Suprapubic skin (tissue), 4 donors: ENCODE measurements around the gene STAT3. TPM values are rescaled to one million over a fixed set of nuclear protein-coding genes. Genes with fewer than 3 reads are reported as not detected.
"Not testable (repeated sequence)": the region's sequence is repeated elsewhere in the genome, so short reads cannot be mapped to it uniquely, and the experiment has no call there.

ENCODE experiments used
- DNase-seq, 2 donors: peaks; one replicate each; pipeline ENCODE4 v3.0.0-alpha.2; 2019; ENCODE audit warnings: low spot score in 2 of 2
- H3K27ac ChIP-seq: fragments of 200-600 bp; sonication (generic); one replicate; pipeline ENCODE4 v1.5.1; 2019
- H3K27me3 ChIP-seq: fragments of 200-600 bp; sonication (generic); one replicate; pipeline ENCODE4 v1.5.1; 2019
- H3K36me3 ChIP-seq: fragments of 200-600 bp; sonication (generic); one replicate; pipeline ENCODE4 v1.5.1; 2019
- H3K4me1 ChIP-seq: fragments of 200-600 bp; sonication (generic); one replicate; pipeline ENCODE4 v1.5.1; 2019
- H3K4me3 ChIP-seq: fragments of 200-600 bp; sonication (generic); one replicate; pipeline ENCODE4 v1.5.1; 2019; ENCODE audit warnings: mild to moderate bottlenecking
- H3K9me3 ChIP-seq: fragments of 200-600 bp; sonication (generic); one replicate; pipeline ENCODE4 v1.5.1; 2019
- EP300 ChIP-seq: sonication (generic); formaldehyde crosslinking; IDR thresholded peaks from one replicate; pipeline ENCODE4 v1.6.1; 2017; ENCODE audit warnings: antibody characterized with exemption
- POLR2A ChIP-seq, 2 donors: fragments of 450-650 bp; IDR thresholded peaks; one replicate each; pipeline ENCODE4 v1.6.1; 2017; ENCODE audit warnings: antibody characterized with exemption in 2 of 2, mild to moderate bottlenecking in 2 of 2, moderate library complexity in 2 of 2
- POLR2AphosphoS5 ChIP-seq, 3 donors: sonication (generic); formaldehyde crosslinking; IDR thresholded peaks; one replicate each; pipeline ENCODE4 v1.6.1; 2017; ENCODE audit warnings: antibody characterized with exemption in 3 of 3
- WGBS: methylation state at CpG from one replicate; pipeline ENCODE4 v1.1.5; 2018; 5-methylcytosine and 5-hydroxymethylcytosine counted together
- total RNA-seq, 4 donors: library from RNA; depleted of rRNA; stranded (reverse); fragments of >200 nt; gene quantifications; one replicate each; pipeline ENCODE4 v1.1.0, GENCODE V29; 2016
- TF ChIP-seq, protein P1 (sequence below), 2 donors: fragments of 200-600 bp in 1 of 2; fragments of 450-650 bp in 1 of 2; sonication (generic) in 1 of 2; IDR thresholded peaks; one replicate each; pipeline ENCODE4 v1.5.1; 2016 to 2019; ENCODE audit warnings: antibody characterized with exemption in 2 of 2, mild to moderate bottlenecking in 1 of 2, moderate library complexity in 1 of 2

The STAT3 gene
- total RNA-seq, 4 donors from 2014 or later, result 144 to 174 (median 152) TPM

DNA sequence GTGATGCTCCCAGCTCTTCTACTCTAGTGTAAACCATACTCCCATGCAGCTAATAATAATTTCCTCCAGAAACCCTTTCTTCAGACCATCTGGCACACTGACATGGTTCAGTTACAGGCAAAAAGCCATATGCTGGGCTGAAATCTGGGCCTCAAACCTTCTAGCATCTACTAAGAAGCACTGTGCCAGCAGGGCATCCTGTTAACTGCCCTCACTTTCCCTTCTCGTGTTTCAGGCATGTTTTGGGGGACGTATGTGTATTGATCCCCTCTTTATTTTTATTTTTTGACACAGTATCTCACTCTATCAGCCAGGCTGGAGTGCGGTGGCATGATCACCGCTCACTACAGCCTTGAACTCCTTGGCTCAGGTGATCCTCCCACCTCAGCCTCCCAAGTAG lies 66.7 kb downstream of the STAT3 start:
- H3K9me3 ChIP-seq, result no peaks in the 10 kb centered on the region
- H3K27ac ChIP-seq, result no peak overlapping the region
- DNase-seq, result no peak
- 86% methylated on average over 4 of the region's 4 CpGs for WGBS
- H3K4me1 ChIP-seq, result peaks cover 4% of the 10 kb centered on the region
- no peaks in the 10 kb centered on the region for H3K27me3 ChIP-seq
- no peak for TF ChIP-seq POLR2A (IDR thresholded peaks at IDR 0.05)
- TF ChIP-seq POLR2AphosphoS5 (IDR thresholded peaks at IDR 0.05), result no peak
- TF ChIP-seq, protein P1, sequence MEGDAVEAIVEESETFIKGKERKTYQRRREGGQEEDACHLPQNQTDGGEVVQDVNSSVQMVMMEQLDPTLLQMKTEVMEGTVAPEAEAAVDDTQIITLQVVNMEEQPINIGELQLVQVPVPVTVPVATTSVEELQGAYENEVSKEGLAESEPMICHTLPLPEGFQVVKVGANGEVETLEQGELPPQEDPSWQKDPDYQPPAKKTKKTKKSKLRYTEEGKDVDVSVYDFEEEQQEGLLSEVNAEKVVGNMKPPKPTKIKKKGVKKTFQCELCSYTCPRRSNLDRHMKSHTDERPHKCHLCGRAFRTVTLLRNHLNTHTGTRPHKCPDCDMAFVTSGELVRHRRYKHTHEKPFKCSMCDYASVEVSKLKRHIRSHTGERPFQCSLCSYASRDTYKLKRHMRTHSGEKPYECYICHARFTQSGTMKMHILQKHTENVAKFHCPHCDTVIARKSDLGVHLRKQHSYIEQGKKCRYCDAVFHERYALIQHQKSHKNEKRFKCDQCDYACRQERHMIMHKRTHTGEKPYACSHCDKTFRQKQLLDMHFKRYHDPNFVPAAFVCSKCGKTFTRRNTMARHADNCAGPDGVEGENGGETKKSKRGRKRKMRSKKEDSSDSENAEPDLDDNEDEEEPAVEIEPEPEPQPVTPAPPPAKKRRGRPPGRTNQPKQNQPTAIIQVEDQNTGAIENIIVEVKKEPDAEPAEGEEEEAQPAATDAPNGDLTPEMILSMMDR (IDR thresholded peaks at IDR 0.05), result no peak
- no peak for TF ChIP-seq EP300
- no peak overlapping the region for H3K4me3 ChIP-seq
- H3K36me3 ChIP-seq, result peaks cover 97% of the 10 kb centered on the region

DNA sequence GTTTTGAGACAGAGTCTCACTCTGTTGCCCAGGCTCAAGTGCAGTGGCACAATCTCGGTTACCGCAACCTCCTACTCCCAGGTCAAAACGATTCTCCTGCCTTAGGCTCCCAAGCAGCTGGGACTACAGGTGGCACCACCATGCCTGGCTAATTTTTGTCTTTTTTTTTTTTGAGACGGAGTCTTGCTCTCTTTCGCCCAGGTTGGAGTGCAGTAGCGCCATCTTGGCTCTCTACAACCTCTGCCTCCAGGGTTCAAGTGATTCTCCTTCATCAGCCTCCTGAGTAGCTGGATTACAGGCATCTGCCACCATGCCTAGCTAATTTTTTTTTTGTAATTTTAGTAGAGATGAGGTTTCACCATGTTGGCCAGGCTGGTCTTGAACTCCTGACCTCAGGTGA lies 70.3 kb downstream of the STAT3 start:
- H3K9me3 ChIP-seq, H3K27ac ChIP-seq, H3K4me3 ChIP-seq, H3K27me3 ChIP-seq, DNase-seq: not testable (repeated sequence)
- Histone ChIP-seq H3K4me1 (peaks cover 15% of the 10 kb centered on the region), H3K36me3 (peaks cover 94% of the 10 kb centered on the region)
- 91% methylated on average over 6 of the region's 6 CpGs for WGBS

DNA sequence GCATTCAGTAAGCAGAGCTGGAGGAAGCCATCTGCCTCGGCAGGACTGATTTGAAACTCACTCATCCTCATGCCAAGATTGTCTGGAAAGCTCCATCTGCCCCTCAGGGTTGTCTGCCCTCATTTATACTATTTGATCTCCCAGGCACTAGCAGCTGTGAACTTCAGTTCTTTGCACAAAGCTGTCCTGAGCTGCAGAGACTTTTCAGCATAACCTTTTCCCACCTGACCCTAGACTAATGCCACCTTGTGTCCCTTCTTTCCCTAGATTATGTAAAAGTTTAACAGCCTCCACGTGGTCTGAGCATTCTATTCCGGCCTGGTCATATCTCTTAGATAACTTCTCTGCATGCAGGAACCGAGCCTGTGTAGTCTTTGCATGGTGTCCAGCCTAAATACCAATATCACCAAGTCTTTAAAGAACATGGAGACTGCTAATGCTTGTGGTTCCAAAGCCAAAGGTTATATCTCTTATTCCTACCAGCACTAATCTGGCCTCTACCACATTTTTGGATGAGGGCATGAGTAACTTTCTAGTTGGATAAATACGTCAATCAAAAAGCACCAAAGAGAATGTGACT lies 70.9 kb downstream of the STAT3 start:
- Histone ChIP-seq H3K27me3 (no peaks in the 10 kb centered on the region), H3K4me3 (no peak overlapping the region), H3K27ac (no peak overlapping the region), H3K4me1 (peaks cover 20% of the 10 kb centered on the region), H3K36me3 (peaks cover 95% of the 10 kb centered on the region), H3K9me3 (no peaks in the 10 kb centered on the region)
- no peak for DNase-seq
- WGBS, result 71% methylated on average over 5 of the region's 5 CpGs
- TF ChIP-seq POLR2AphosphoS5 (IDR thresholded peaks at IDR 0.05) (no peak), POLR2A (IDR thresholded peaks at IDR 0.05) (no peak), EP300 (no peak)
- TF ChIP-seq, protein P1 (IDR thresholded peaks at IDR 0.05), result no peak

DNA sequence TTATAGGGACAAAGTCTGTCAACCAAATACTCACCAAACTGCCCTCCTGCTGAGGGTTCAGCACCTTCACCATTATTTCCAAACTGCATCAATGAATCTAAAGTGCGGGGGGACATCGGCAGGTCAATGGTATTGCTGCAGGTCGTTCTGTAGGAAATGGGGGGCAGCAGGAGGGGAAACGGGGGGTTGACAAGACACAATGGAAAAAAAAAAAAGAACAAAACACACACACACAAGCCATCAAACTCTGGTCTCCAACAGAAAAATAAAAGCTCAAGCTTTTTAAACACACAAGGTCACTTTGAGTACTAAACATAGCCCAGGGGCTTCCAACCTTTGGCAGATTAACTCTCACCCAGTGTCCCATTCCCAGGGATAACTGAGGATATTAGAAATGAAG lies 71.5 kb downstream of the STAT3 start:
- Histone ChIP-seq H3K4me1 (peaks cover 26% of the 10 kb centered on the region), H3K36me3 (peaks cover 89% of the 10 kb centered on the region), H3K9me3 (no peaks in the 10 kb centered on the region), H3K4me3 (no peak overlapping the region), H3K27ac (no peak overlapping the region), H3K27me3 (no peaks in the 10 kb centered on the region)
- WGBS, result 86% methylated on average over 4 of the region's 4 CpGs
- TF ChIP-seq, protein P1 (IDR thresholded peaks at IDR 0.05), result no peak
- TF ChIP-seq POLR2A (IDR thresholded peaks at IDR 0.05) (no peak), EP300 (no peak), POLR2AphosphoS5 (IDR thresholded peaks at IDR 0.05) (no peak)
- DNase-seq, result no peak

DNA sequence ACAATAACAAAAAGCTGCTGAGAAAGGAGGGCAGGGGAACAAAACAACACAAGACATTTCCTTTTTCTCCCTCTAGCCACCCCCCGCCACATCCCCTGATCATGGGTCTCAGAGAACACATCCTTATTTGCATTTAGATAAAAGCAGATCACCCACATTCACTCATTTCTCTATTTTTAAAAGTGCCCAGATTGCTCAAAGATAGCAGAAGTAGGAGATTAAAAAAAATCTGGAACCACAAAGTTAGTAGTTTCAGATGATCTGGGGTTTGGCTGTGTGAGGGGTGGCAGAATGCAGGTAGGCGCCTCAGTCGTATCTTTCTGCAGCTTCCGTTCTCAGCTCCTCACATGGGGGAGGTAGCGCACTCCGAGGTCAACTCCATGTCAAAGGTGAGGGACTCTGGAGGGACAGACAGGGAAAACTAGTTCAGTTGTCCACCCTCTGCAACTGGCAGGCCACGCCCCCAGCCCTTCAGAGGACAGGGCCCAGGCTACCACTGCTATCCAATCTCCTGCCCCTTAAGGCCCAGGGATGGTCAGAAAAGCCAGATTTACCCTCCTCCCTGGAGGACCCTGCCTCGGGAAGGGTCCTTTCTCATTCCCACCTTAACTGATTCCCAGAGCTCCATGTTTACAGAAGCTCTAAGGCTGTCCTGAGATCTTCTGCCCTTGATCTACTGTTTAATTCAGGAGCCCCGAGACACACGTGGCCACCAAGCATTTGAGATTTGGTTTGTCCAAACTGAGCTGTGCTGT lies 72.7 kb downstream of the STAT3 start:
- H3K27ac ChIP-seq, result no peak overlapping the region
- H3K4me3 ChIP-seq, result no peak overlapping the region
- TF ChIP-seq POLR2A (IDR thresholded peaks at IDR 0.05), result no peak
- TF ChIP-seq, protein P1 (IDR thresholded peaks at IDR 0.05), result no peak
- TF ChIP-seq POLR2AphosphoS5 (IDR thresholded peaks at IDR 0.05), result no peak
- no peak for TF ChIP-seq EP300
- H3K27me3 ChIP-seq, result no peaks in the 10 kb centered on the region
- H3K9me3 ChIP-seq, result no peaks in the 10 kb centered on the region
- H3K4me1 ChIP-seq, result peaks cover 37% of the 10 kb centered on the region
- peaks cover 80% of the 10 kb centered on the region for H3K36me3 ChIP-seq
- WGBS, result 81% methylated on average over 10 of the region's 10 CpGs
- no peak for DNase-seq
